Activated T-helper 1 cell treated with anti-CD3 and anti-CD28 coated beads, Interleukin-12 subunit alpha, Interleukin-12 subunit beta, Interleukin-2, Interleukin-4 antibody, amounts not matched to agents 30 ng/mL and 10 ng/mL and 1 ng/mL, durations not matched to agents 14 hours and 24 hours and 36 hours (primary cell): ENCODE measurements around the gene MUSTN1. TPM values are rescaled to one million over a fixed set of nuclear protein-coding genes. Genes with fewer than 3 reads are reported as not detected.

Source experiments
- DNase-seq: peaks from one replicate; pipeline ENCODE4 v3.0.0; 2021; ENCODE audit warnings: low spot score
- H3K27ac Mint-ChIP-seq: one replicate; pipeline ENCODE4 v1.8.0; 2021; ENCODE audit warnings: mild to moderate bottlenecking, mixed read lengths
- H3K27me3 Mint-ChIP-seq: one replicate; pipeline ENCODE4 v1.8.0; 2022; ENCODE audit warnings: mild to moderate bottlenecking, moderate library complexity, mixed read lengths; ENCODE audit not compliant: insufficient read depth
- H3K36me3 Mint-ChIP-seq: one replicate; pipeline ENCODE4 v1.8.0; 2021; ENCODE audit warnings: low read depth, mixed read lengths
- H3K4me1 Mint-ChIP-seq: one replicate; pipeline ENCODE4 v1.8.0; 2021; ENCODE audit warnings: low read depth, mixed read lengths
- H3K4me3 Mint-ChIP-seq: one replicate; pipeline ENCODE4 v1.8.0; 2021; ENCODE audit warnings: mild to moderate bottlenecking, moderate library complexity, mixed read lengths
- H3K9me3 Mint-ChIP-seq: one replicate; pipeline ENCODE4 v1.8.0; 2021; ENCODE audit warnings: mixed read lengths
- intact Hi-C: fragments of 100-400 bp; cut with micrococcal nuclease; formaldehyde crosslinking; loops from one replicate; pipeline ENCODE4 v1.15.1; 2024
- total RNA-seq: library from RNA; stranded (reverse); gene quantifications from 2 replicates; pipeline ENCODE4 v1.2.3, GENCODE V29; 2022

The MUSTN1 gene
- 1.7 TPM in 1 of 2 replicates, not detected in the other for total RNA-seq

- intact Hi-C loops: loop anchor here (5.0 kb wide), 1 partner anchor 93 kb away; no protein-coding TSS in a partner anchor
- Mint-ChIP-seq H3K36me3 (peaks cover 7% of the 10 kb centered on the region), H3K4me3 (no peak within 1 kb of the TSS), H3K9me3 (no peaks in the 10 kb centered on the region), H3K4me1 (peaks cover 27% of the 10 kb centered on the region), H3K27me3 (no peaks in the 10 kb centered on the region), H3K27ac (no peak within 1 kb of the TSS)
- no peak for DNase-seq
Observed at GRCh38 chr3:52834871-52835501, at the start of gene MUSTN1. TSS of gene MUSTN1 (minus strand) at chr3:52835019. CDS start at chr3:52834948, 71 bp downstream.

DNA sequence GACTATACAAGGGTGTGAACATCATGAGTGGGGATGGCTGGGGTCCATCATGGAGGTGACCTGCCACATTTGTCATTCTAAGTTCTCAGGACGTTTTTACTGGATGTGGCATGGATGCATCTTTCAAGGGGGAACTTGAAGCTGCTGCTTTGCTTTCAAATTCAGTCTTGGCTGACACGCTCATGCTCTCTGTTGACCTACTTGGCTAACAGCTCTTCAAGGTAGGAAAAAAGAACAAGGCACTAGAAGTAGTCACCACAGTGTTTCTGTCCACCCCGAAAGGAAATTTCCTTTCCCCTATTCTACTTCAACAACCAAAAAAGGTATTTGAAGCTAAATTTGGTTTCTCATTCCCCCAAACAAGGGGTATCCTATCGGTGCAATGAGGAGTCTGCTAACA is 47.6 kb upstream of the MUSTN1 start:
- no peak overlapping the region for H3K4me3 Mint-ChIP-seq

GRCh38 chr3:52881871-52882270 is 47.1 kb upstream of the MUSTN1 start:
- H3K36me3 Mint-ChIP-seq: peaks cover 26% of the 10 kb centered on the region
- H3K9me3 Mint-ChIP-seq: peaks cover 7% of the 10 kb centered on the region
- no peaks in the 10 kb centered on the region for H3K27me3 Mint-ChIP-seq
- no peak for DNase-seq
- H3K27ac Mint-ChIP-seq: no peak overlapping the region
- H3K4me1 Mint-ChIP-seq: peaks cover 6% of the 10 kb centered on the region
- H3K4me3 Mint-ChIP-seq: no peak overlapping the region
- intact Hi-C loops: no loop called here

More for the DNA sequence above, 47.6 kb upstream of the MUSTN1 start:
- peaks cover 6% of the 10 kb centered on the region for H3K4me1 Mint-ChIP-seq
- no peaks in the 10 kb centered on the region for H3K27me3 Mint-ChIP-seq
- peaks cover 26% of the 10 kb centered on the region for H3K36me3 Mint-ChIP-seq
- no peak overlapping the region for H3K27ac Mint-ChIP-seq
- intact Hi-C loops: no loop called here
- DNase-seq: no peak
- H3K9me3 Mint-ChIP-seq: peaks cover 7% of the 10 kb centered on the region

DNA sequence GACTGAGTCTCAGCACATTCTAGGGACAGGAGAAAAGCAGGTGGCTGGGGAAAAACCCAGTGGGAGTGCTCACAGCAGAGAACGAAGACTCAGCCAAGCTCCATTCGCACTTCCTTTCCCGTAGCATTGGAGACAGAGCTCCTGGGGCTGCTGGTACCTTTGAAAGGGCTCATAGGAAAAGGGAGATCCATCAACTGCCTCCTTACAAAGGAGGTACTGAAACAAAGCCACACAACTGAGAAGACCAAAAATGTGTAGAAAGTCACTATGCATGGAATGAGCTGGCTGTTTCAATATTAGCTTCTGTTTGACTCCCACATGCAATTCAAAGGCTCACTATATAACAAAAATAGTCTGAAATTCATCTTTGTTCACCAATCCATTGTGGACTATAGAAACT is 45.7 kb upstream of the MUSTN1 start:
- intact Hi-C loops: no loop called here
- no peak for DNase-seq
- Mint-ChIP-seq H3K9me3 (peaks cover 7% of the 10 kb centered on the region), H3K36me3 (peaks cover 14% of the 10 kb centered on the region), H3K27ac (no peak overlapping the region), H3K4me1 (peaks cover 14% of the 10 kb centered on the region), H3K27me3 (no peaks in the 10 kb centered on the region), H3K4me3 (no peak overlapping the region)

DNA sequence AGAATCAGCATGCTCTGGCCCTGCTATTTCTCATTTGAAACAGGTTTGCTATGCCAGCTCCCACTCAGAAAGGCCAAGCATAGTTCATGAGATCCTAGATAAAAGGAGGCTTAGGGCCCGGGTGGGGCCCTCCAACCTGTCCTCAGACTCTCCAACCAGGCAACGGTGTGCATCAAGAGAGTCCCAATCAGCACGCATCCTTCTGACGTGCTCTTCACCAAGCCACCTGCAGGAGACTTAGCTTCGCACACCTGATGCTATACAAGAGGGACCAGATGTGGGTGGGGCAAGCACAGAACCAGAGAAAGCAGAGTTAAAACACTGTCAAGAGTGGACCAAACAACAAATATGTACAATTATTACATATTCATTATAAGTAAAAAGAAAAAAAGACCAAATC is 45.2 kb upstream of the MUSTN1 start:
- Mint-ChIP-seq H3K36me3 (peaks cover 9% of the 10 kb centered on the region), H3K4me3 (no peak overlapping the region), H3K27me3 (no peaks in the 10 kb centered on the region), H3K9me3 (peaks cover 4% of the 10 kb centered on the region), H3K4me1 (peaks cover 18% of the 10 kb centered on the region), H3K27ac (no peak overlapping the region)
- no peak for DNase-seq
- intact Hi-C loops: no loop called here

DNA sequence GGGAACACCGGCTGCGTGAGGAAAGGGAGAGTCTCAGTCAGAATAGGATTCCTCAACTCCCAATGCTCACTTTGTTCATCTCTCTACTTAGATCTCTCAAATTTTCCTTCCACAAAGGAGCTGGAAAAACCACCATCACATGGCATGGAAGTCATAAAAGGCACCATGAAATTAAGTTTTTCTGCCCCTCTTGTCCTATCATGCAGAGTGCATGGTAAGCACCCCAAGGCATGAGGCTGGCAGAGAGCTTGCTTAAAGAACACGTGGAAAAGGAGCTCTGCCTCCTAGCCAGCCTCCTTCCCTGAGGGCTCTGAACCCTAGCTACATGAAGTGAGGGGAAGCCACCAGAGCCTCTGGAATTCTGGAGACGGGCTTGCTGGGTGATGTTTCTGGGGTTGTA is 44.8 kb upstream of the MUSTN1 start:
- peaks cover 6% of the 10 kb centered on the region for H3K36me3 Mint-ChIP-seq
- H3K4me1 Mint-ChIP-seq: peaks cover 22% of the 10 kb centered on the region
- DNase-seq: no peak
- H3K27me3 Mint-ChIP-seq: no peaks in the 10 kb centered on the region
- intact Hi-C loops: no loop called here
- no peaks in the 10 kb centered on the region for H3K9me3 Mint-ChIP-seq
- H3K4me3 Mint-ChIP-seq: no peak overlapping the region
- no peak overlapping the region for H3K27ac Mint-ChIP-seq

GRCh38 chr3:52879090-52879489 is 44.3 kb upstream of the MUSTN1 start:
- no peak for DNase-seq
- H3K27me3 Mint-ChIP-seq: no peaks in the 10 kb centered on the region
- no peaks in the 10 kb centered on the region for H3K9me3 Mint-ChIP-seq
- peaks cover 6% of the 10 kb centered on the region for H3K36me3 Mint-ChIP-seq
- H3K4me1 Mint-ChIP-seq: peaks cover 27% of the 10 kb centered on the region
- no peak overlapping the region for H3K27ac Mint-ChIP-seq
- no peak overlapping the region for H3K4me3 Mint-ChIP-seq
- intact Hi-C loops: no loop called here

GRCh38 chr3:52877085-52877484 is 42.3 kb upstream of the MUSTN1 start:
- Mint-ChIP-seq H3K9me3 (no peaks in the 10 kb centered on the region), H3K4me3 (no peak overlapping the region), H3K36me3 (peaks cover 6% of the 10 kb centered on the region), H3K4me1 (peaks cover 33% of the 10 kb centered on the region), H3K27me3 (no peaks in the 10 kb centered on the region), H3K27ac (no peak overlapping the region)
- intact Hi-C loops: no loop called here
- DNase-seq: no peak

GRCh38 chr3:52874864-52875587 is 40.2 kb upstream of the MUSTN1 start:
- H3K27ac Mint-ChIP-seq: no peak overlapping the region
- intact Hi-C loops: loop anchor here (2.0 kb wide), 1 partner anchor 18 kb away; no protein-coding TSS in a partner anchor
- no peaks in the 10 kb centered on the region for H3K9me3 Mint-ChIP-seq
- peaks cover 27% of the 10 kb centered on the region for H3K4me1 Mint-ChIP-seq
- H3K36me3 Mint-ChIP-seq: peaks cover 8% of the 10 kb centered on the region
- no peak overlapping the region for H3K4me3 Mint-ChIP-seq
- no peaks in the 10 kb centered on the region for H3K27me3 Mint-ChIP-seq
- no peak for DNase-seq

DNA sequence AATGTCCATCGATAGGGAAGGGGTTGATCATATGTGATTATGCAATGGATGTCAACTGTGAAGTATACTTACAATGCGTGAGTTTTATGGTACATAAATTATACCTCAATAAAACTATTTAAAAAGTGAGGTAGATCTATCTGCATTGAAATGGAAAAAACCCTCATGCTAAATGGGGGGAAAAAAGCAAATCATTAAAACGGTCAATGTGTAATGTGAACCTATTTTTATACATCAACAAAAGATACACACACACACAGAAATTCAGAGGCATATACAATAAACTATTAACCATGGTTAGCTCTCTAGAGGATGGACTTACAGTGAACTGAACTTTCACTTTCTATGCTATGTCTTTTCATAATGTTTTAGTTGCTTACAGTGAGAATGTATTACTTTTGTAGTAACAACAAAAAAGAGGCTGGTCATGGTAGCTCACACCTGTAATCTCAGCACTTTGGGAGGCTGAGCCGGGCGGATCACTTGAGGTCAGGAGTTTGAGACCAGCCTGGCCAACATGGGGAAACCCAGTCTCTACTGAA is 39.4 kb upstream of the MUSTN1 start:
- Mint-ChIP-seq H3K4me3 (no peak overlapping the region), H3K36me3 (peaks cover 8% of the 10 kb centered on the region), H3K4me1 (peaks cover 27% of the 10 kb centered on the region), H3K9me3 (no peaks in the 10 kb centered on the region), H3K27ac (no peak overlapping the region), H3K27me3 (no peaks in the 10 kb centered on the region)
- no peak for DNase-seq
- intact Hi-C loops: loop anchor here (2.0 kb wide), 1 partner anchor 19 kb away; no protein-coding TSS in a partner anchor

DNA sequence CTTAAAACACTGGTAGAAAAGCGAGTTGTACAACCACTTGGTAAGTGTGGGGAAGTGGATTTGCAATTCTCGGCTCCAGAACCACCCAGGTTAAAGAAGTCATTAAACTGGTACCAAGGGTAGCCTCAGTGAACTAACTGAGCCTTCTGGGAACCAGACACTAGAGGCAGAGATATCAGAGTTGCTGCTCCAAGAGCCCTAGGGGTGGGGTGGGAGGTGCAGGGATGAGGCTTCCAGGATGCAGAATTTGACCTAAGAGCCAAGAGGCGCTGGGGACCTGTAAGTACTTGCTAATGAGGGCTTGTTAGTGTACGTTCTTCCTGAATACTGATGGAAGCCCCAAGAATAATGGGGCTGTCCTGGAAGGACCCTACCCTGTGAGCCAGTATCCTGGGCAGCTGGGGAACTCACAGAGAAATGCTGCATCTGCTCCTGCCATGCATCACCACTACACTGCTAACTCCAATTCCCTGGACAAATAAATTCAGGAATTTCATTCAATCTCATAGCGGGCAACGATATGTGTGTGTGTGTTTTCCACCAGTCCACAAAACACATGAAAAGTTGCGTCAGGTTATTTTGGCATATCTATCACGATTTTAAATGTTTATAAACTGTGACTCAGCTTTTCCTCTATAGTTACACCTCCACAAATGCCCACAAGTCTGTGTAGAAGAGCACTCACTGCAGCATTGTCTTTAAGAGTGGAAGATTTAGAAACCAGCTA is 38.8 kb upstream of the MUSTN1 start:
- Mint-ChIP-seq H3K27me3 (no peaks in the 10 kb centered on the region), H3K4me3 (no peak overlapping the region), H3K36me3 (peaks cover 3% of the 10 kb centered on the region), H3K9me3 (no peaks in the 10 kb centered on the region), H3K4me1 (peaks cover 27% of the 10 kb centered on the region), H3K27ac (no peak overlapping the region)
- intact Hi-C loops: loop anchor here (2.0 kb wide), 1 partner anchor 19 kb away; no protein-coding TSS in a partner anchor
- no peak for DNase-seq

GRCh38 chr3:52872245-52872644 is 37.4 kb upstream of the MUSTN1 start:
- H3K36me3 Mint-ChIP-seq: peaks cover 2% of the 10 kb centered on the region
- no peaks in the 10 kb centered on the region for H3K27me3 Mint-ChIP-seq
- H3K9me3 Mint-ChIP-seq: no peaks in the 10 kb centered on the region
- no peak overlapping the region for H3K4me3 Mint-ChIP-seq
- peaks cover 27% of the 10 kb centered on the region for H3K4me1 Mint-ChIP-seq
- intact Hi-C loops: no loop called here
- no peak overlapping the region for H3K27ac Mint-ChIP-seq
- no peak for DNase-seq

GRCh38 chr3:52871761-52872160 is 36.9 kb upstream of the MUSTN1 start:
- peaks cover 27% of the 10 kb centered on the region for H3K4me1 Mint-ChIP-seq
- no peak for DNase-seq
- intact Hi-C loops: no loop called here
- no peaks in the 10 kb centered on the region for H3K27me3 Mint-ChIP-seq
- H3K27ac Mint-ChIP-seq: no peak overlapping the region
- H3K36me3 Mint-ChIP-seq: peaks cover 2% of the 10 kb centered on the region
- H3K9me3 Mint-ChIP-seq: no peaks in the 10 kb centered on the region
- H3K4me3 Mint-ChIP-seq: no peak overlapping the region
